ENCODE data around the gene TBXA2R.

DNA sequence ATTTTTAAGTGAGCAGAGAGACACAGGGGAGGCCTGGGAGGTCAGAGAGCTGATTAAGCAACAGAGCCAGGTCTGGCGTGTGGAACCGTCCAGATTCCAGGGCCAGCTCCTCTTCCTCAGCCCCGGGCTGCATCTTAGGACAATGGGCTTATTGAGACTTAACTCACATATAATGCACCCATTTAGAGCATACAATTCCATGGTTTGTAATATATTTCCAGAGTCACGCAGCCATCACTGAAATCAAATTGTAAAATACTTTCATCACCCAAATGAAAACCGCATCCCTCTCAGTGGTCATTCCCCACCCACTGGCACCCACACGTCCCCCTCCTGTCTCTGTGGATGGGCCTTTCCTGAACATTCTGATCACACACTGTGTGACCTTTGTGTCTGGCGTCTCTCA, 36.1 kb downstream of the TBXA2R start:
- TF ChIP-seq, protein P1, sequence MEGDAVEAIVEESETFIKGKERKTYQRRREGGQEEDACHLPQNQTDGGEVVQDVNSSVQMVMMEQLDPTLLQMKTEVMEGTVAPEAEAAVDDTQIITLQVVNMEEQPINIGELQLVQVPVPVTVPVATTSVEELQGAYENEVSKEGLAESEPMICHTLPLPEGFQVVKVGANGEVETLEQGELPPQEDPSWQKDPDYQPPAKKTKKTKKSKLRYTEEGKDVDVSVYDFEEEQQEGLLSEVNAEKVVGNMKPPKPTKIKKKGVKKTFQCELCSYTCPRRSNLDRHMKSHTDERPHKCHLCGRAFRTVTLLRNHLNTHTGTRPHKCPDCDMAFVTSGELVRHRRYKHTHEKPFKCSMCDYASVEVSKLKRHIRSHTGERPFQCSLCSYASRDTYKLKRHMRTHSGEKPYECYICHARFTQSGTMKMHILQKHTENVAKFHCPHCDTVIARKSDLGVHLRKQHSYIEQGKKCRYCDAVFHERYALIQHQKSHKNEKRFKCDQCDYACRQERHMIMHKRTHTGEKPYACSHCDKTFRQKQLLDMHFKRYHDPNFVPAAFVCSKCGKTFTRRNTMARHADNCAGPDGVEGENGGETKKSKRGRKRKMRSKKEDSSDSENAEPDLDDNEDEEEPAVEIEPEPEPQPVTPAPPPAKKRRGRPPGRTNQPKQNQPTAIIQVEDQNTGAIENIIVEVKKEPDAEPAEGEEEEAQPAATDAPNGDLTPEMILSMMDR (IDR thresholded peaks at IDR 0.05): no peak
- TF ChIP-seq POLR2A (IDR thresholded peaks at IDR 0.05): no peak
